KOPT-K1 (cell line): Measurements from ENCODE around the gene MEF2B.

ENCODE experiments used
- H3K27ac ChIP-seq: fragments of 200-600 bp; sonication (generic); 2 replicates; pipeline ENCODE4 v1.5.1; 2016; ENCODE audit warnings: antibody characterized with exemption, mild to moderate bottlenecking, low read depth, low read length; ENCODE audit not compliant: poor library complexity, severe bottlenecking
- H3K36me3 ChIP-seq: fragments of 200-600 bp; sonication (generic); 2 replicates; pipeline ENCODE4 v1.5.1; 2017; ENCODE audit warnings: antibody characterized with exemption, mild to moderate bottlenecking, low read length, moderate library complexity; ENCODE audit not compliant: insufficient read depth
- H3K9me3 ChIP-seq: fragments of 200-600 bp; sonication (generic); 2 replicates; pipeline ENCODE4 v1.5.1; 2017; ENCODE audit warnings: antibody characterized with exemption, low read length, mild to moderate bottlenecking; ENCODE audit not compliant: insufficient read depth, poor library complexity, severe bottlenecking

MEF2B gene

DNA sequence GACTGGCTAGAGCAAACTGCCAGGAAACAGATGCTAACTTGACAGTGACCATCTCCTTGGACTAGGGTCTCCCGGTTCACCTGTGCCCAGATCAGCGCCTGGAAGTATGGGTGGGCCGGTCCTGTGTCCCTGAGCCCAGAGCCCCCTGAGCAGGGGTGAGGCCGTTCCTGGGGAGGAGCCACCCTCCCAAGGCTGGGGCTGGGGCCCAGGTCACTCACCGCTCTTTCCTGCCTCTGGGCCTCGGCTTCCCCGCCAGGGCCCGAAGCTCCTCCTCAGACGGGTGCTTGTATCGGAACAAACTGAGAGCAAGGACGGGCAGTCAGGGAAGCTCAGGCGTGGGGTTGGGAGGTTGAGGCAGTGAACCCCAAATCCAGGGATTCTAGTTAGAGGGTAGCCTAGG lies 37.2 kb downstream of the MEF2B start:
- no peak overlapping the region for H3K27ac ChIP-seq
- peaks cover 12% of the 10 kb centered on the region for H3K9me3 ChIP-seq
- H3K36me3 ChIP-seq: peaks cover 18% of the 10 kb centered on the region; the same call in 1 of the 2 replicates

DNA sequence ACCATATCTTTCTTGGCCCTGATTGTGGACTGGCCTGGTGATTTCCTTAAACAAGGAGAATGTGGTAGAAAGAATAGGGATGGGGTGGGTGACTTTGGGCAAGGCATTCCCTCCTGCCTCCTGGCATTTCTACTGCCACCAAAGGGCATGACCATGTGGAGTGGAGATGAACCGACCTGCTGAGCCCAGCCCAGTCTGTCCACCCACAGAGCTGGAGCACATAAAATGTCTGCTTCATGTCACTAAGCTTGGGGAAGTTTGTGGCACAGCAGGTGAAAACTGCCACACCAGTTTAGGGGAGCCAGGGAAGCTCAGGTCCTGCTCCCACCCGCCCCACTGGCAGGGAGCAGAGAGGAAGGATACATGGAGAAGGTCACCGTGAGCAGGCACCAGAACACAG lies 38.1 kb downstream of the MEF2B start:
- Histone ChIP-seq H3K27ac (no peak overlapping the region), H3K9me3 (peaks cover 12% of the 10 kb centered on the region), H3K36me3 (peaks cover 18% of the 10 kb centered on the region; the same call in 1 of the 2 replicates)

DNA sequence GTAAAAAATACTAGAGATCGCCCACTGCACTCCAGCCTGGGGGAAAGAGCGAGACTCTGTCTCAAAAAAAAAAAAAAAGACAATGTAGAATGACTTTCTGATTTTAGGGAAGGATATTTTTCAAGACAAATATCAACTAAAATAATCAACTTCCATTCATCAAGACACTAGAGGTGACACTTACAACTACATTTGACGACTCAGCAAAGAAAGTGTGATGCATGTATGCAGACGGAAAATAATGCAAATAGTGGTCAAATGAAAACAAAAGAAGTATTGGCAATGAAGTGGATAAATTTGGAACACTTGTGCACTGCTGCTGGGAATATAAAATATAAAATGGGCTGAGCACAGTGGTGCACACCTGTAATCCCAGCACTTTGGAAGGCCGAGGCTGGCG lies 44.0 kb downstream of the MEF2B start:
- H3K27ac ChIP-seq: no peak overlapping the region
- H3K9me3 ChIP-seq: peaks cover 8% of the 10 kb centered on the region
- peaks cover 16% of the 10 kb centered on the region for H3K36me3 ChIP-seq

DNA sequence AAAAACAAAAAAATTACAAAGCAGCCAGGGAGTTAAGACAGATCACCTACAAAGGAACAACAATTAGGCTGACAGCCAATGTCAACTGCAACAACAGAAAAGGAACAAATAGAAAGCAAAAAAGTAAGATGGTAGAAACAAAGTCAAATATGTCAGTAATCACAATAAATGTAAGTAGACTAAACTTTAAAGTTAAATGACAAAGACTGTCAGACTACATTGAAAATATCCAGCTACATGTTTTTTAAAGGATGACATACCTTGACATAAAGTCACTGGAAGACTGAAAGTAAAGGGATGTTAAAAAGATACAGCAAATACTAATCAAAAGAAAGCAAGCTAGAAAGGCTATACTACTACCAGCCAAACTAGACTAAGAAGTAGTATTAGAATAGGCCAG lies 46.7 kb downstream of the MEF2B start:
- Histone ChIP-seq H3K27ac (no peak overlapping the region), H3K36me3 (peaks cover 35% of the 10 kb centered on the region), H3K9me3 (peaks cover 8% of the 10 kb centered on the region)

DNA sequence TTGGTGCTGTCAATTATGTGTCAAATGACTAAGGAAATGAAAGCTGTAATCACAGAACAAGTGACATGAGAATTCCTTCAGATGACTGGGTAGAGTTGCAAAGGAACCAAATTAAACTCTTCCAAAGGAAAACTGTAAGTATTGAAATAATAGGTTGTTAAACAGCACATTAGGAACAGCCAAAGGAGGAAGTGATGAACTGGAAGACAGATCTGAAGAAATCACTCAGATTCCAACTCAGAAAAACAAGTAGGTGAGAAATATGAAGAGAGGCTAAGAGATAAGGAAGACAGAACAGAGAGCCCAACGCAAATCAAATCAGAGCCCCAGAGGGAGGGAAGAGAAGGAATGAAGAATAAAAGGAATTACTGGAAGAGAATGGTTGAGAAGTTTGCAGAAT lies 47.2 kb downstream of the MEF2B start:
- Histone ChIP-seq H3K9me3 (peaks cover 8% of the 10 kb centered on the region), H3K36me3 (peaks cover 35% of the 10 kb centered on the region), H3K27ac (no peak overlapping the region)

DNA sequence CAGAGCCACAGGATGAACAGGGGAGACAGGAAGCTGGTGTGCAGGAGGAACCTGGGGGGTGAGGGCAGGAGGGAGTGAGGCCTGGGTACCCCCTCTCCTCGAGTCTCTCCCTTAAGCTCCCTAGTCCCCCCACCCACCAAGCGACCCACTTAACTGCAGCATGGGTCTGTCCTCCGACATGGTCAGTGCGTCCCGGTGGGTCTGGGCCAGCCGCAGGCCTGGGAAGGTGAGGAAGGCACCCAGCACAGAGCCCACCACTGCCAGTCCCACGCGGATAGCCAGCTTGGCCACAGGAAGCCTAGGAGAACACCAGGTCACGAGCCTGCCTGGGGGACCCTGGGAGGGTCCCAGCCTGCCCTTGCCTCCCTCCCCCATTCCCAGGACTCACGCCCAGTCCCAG lies 48.7 kb downstream of the MEF2B start:
- H3K36me3 ChIP-seq: peaks cover 35% of the 10 kb centered on the region
- H3K27ac ChIP-seq: no peak overlapping the region
- peaks cover 8% of the 10 kb centered on the region for H3K9me3 ChIP-seq

DNA sequence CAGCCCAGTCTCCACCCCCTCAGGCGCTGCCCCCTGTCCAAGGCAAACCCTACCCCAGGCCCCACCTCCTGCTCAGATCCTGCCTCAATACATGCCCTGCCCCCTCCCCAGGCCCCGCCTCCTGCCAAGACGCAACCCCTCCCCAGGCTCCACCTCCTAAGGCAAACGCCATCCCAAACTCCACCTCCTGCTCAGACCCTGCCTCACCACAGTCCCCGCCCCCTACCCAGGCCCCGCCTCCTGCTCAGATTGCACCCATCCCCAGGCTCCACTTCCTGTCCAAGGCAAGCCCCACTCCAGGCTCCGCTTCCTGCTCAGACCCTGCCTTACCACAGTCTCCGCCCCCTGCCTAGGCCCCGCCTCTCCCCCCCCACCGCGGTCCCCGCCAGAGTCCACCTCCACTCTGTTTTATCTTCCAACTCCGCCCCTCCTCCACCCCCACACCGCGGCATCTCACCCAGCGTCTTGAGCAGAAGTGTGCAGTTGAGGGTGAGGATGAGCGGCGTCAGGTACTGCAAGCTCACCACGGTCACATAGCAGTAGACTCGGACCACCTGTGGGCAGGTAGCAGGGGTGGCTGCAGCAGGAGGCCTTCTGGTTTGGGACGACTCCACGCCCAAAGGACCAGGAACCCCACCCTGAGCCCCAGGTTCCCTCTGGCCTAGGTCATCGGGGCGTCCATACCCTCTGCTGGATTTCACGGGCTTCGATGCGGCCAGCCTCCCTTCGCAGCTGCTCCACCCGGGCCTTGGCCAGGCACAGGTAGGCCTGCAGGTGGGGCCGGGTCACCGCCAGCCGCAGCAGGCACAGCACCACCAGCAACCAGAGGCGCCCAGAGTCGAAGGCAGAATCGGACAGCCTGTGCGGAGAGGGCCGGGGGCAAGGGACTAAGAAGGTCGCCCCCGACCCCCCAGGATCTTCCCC lies 49.5 kb downstream of the MEF2B start:
- H3K27ac ChIP-seq: no peak overlapping the region
- peaks cover 35% of the 10 kb centered on the region for H3K36me3 ChIP-seq
- peaks cover 8% of the 10 kb centered on the region for H3K9me3 ChIP-seq

DNA sequence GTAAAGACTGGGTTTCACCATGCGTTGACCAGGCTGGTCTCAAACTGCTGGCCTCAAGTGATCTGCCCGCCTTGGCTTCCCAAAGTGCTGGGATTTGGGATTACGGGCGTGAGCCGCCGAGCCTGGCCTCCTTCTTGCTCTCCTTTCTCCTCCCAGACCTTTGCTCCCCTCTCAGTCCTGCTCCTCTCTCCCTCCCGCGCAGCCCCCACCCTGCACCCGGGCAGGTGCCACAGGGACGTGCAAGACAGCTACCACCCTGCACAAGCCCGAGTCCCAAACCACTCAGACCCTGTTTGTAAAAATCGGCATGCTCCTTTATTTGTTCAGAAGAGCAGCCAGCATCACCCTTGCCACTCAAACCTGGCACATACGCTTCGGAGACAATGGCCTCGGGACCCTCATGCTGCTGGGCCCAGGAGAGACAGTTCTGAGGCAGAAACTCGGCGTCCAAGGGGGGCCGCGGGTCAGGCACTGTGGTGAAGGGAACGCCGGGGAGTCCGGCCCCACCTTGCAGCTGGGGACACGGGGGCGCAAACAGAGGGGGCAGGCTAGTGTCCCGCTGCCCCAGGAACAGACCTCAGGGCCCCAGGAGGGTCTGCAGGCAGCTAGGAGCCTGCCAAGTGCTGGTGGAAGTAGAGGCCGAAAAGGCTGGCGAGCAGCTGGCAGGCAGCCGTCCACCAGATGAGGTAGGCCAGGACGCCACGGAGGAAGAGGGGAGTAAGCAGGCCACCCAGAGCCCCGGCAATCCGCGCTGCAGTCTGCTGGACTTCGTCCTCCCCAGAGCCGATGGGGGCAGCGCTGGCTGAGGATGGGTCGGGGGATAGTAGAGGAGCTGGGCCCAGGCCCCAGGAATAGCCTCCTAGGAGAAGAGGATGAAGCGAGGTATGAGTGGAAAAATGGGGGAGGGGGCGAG lies 50.5 kb downstream of the MEF2B start:
- Histone ChIP-seq H3K27ac (no peak overlapping the region), H3K36me3 (peaks cover 35% of the 10 kb centered on the region), H3K9me3 (peaks cover 8% of the 10 kb centered on the region)

DNA sequence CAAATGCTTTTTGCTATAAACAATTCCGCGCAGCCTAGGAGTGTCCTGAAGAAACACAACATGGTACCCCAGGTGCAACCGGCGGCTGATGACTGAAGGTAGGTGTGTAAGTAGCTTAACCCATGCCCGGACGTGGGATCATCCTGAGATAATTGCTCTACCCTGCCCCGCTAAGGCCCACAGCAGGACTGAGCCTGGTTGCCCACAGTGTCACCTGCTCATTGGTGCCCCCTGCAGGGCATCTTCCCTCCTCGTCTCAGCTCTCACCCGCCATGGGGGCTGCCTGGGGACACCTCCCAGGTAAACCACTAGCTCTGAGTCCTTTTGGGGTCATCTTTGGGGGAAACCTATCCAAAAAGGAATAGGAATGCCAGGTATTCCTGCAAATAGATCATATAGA lies 54.1 kb downstream of the MEF2B start:
- Histone ChIP-seq H3K27ac (no peak overlapping the region), H3K9me3 (no peaks in the 10 kb centered on the region), H3K36me3 (peaks cover 24% of the 10 kb centered on the region; the same call in 1 of the 2 replicates)

DNA sequence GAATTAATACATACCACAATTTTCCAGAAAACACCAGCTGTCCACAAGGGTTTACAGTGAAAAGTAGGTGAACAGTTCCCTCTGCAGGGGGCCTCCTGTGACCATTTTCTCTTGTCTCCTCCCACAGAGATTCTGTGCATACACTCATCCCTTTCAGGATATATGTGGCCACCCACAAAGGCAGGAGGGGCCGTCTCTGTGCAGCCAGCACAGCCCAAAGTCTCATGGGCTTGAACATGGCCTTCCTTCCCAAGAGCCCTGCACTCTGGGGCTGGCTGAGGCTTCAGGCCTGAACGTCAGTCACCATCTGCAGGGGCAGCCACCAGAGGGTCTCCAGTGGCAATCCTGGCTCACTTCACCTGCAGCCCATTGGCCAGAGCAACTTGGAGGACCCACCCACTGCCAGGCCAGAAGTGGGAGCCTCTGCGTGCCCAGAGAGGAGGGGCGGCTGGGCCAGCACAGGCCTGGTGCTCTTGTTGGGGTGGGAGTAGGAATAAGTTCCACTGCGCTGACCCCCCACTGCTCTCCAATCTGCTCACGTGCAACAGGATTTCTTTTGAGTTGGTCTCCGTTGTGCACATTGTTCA lies 56.9 kb downstream of the MEF2B start:
- H3K36me3 ChIP-seq: no peaks in the 10 kb centered on the region
- no peak overlapping the region for H3K27ac ChIP-seq
- no peaks in the 10 kb centered on the region for H3K9me3 ChIP-seq

DNA sequence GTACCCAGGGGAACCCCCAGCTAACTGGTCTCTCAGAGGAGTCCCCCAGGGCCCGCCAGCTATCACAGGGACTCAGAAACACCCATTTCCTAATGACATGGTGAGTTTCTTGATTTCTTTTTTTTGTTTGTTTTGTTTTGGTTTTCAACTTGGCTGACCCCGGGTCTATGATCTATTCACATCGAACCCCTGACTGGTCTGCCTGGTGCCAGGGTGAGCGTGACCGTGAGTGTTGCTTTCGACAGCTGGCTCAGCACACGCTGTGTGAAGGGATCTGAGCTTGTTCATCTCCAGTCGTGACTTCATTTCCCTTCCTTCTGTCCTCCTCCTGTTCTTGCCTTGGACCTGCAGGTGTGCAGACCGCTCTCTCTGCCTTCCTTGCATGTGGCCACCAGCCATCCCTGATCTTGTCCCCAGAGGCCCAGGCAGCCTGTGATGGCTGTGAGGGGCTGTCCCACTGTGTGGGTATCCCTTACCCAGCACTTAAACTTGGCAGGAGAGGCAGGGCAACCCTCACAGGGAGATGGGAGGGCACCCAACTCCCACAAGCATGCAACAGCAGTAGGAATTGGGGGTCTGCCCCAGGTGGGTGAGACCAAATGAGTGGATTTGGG lies 58.0 kb downstream of the MEF2B start:
- Histone ChIP-seq H3K27ac (no peak overlapping the region), H3K36me3 (no peaks in the 10 kb centered on the region), H3K9me3 (no peaks in the 10 kb centered on the region)

DNA sequence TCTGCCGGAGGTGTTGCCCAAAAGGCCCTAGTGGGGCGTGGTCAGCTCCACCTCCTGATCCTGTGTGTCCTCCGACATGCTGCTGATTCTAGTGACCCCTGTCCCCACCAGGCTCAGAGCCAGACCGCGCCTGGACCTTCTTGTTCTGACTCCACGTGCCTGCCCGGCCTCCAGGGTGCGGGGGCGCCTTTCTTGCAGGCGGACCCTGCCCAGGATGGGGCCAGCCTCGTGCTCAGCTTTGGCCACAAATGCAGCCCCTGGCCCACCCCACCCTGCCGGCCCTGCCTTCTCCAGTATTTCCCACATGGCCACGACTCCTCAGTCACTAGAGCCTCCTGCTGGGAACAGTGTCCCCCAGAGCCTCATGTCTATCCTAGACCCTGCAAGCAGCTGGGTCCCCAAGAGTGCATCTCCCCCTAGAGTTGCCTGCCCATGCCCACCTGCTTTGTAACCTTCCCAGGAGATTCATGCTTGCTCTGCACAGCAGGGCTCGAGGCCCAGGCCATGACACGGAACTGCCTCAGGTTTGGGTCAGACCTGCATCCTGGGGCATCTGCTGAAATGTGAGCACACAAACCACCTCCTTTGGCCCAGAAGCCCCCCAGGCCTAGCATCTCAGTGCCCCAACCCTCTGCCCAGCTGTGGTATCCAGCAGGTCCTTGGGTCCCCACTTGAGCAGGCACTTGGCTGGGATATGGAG lies 58.8 kb downstream of the MEF2B start:
- Histone ChIP-seq H3K9me3 (no peaks in the 10 kb centered on the region), H3K36me3 (no peaks in the 10 kb centered on the region), H3K27ac (no peak overlapping the region)

DNA sequence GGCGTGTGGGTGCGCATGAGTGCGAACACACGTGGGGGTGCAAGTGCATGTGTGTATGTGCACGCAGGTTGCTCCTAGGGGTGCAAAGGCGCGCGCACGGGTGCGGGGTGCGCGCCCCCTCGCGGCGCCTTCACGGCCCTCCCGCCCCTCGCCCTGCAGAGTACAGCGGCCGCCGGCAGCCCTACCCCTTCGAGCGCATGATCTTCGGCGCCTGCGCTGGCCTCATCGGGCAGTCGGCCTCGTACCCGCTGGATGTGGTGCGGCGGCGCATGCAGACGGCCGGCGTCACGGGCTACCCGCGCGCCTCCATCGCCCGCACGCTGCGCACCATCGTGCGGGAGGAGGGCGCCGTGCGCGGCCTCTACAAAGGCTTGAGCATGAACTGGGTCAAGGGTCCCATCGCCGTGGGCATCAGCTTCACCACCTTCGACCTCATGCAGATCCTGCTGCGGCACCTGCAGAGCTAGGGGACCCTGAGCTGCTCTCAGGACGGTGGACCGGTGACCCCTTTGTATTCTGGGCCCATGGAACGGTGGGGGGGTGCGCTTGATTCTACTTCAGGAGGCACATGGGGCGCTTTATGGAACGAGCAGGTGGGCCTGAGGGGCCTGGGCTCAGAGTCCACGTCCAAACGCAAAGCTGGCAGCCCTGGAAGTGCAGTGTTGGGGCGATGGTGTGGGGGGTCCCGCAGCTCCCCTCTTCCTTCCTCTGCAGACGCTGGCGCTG lies 59.5 kb downstream of the MEF2B start:
- H3K36me3 ChIP-seq: no peaks in the 10 kb centered on the region
- no peak overlapping the region for H3K27ac ChIP-seq
- no peaks in the 10 kb centered on the region for H3K9me3 ChIP-seq

DNA sequence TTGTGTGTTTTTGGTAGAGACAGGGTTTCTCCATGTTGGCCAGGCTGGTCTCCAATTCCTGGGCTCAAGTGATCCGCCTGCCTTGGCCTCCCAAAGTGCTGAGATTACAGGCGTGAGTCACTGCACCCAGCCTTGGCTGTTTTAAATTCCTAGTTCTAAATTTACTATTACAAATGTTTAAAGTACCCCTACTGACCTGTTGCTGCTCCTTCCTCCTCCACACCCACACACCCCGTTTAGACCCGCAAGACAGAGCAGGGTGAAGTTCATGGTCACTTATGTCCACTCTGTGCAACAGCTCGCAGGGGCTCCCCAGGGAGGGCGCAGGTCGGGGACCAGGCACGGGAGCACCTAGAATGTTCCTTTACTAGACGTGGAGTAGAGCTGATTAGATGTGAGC lies 60.5 kb downstream of the MEF2B start:
- H3K27ac ChIP-seq: no peak overlapping the region
- no peaks in the 10 kb centered on the region for H3K36me3 ChIP-seq
- no peaks in the 10 kb centered on the region for H3K9me3 ChIP-seq
